ENCODE data around the gene LIFR.
"Not testable (repeated sequence)": the region's sequence is repeated elsewhere in the genome, so short reads cannot be mapped to it uniquely, and the experiment has no call there.

LIFR gene

DNA sequence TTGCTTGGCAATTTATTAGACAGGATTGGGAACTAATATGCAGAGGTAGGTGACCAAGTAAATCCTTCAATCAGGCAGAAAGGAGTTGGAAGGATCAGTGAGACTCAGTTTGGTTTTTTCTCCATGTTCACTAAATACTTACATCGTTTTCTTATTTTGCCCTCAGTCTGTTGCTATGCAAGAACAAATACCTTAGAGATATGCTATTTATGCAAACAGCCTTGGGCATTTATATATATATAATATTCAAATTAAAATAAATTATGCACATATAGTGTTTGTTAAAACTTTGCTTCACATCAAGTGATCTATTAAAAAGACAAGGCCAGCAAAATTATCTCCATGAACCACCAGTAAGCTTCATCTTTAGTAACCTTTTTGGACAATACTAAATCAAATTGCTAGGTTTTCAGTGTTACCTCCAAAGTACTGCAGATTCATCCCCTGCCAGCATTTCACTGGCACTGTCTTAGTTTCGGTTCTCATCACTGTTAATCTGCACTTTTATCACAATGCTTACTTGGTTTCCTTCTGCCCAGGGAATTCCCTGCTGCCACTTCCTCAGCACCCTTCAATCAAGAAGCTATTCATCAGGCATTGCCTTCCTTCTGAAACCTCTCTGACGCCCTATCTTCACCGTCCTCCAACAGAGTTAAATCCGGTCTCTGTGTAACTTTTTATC, 26.0 kb upstream of the LIFR start:
- DNase-seq = no peak

DNA sequence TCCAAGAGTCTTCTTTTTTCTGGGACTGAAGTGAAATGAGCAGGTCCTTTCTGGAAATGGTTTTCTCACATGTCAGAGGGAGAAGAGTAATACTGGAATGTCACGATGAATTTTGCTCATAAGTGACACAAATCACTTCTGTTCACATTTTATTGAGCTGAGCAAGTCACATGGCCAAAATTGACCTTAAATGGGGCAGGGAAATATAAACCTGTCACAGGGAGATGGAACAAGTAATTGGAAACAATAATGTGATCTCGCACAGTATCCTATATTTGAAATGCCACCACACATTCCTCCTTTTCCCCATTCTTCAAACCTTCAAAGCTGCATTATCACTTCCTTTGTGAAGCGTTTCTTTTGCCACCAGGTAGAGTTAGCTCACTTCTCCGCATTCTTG, 25.2 kb upstream of the LIFR start:
- no peak for DNase-seq

DNA sequence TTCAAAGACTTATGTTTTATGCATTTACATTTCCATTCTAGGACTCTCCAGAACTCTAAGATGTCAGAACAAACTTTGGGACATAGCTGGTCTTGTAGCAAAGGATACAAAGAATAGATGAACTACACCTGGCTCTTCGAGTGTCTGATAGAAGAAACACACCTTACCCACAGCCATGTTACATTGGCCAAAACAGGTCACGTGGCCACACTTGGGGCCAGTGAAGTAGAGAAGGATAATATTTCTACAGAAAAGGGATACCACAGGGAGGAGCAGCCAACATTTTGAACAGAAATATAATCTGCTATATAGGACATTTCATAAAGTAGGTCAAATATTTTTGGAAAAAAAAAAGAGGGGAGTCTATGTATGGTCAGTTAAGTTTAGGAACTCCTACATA, 22.7 kb upstream of the LIFR start:
- DNase-seq = no peak

DNA sequence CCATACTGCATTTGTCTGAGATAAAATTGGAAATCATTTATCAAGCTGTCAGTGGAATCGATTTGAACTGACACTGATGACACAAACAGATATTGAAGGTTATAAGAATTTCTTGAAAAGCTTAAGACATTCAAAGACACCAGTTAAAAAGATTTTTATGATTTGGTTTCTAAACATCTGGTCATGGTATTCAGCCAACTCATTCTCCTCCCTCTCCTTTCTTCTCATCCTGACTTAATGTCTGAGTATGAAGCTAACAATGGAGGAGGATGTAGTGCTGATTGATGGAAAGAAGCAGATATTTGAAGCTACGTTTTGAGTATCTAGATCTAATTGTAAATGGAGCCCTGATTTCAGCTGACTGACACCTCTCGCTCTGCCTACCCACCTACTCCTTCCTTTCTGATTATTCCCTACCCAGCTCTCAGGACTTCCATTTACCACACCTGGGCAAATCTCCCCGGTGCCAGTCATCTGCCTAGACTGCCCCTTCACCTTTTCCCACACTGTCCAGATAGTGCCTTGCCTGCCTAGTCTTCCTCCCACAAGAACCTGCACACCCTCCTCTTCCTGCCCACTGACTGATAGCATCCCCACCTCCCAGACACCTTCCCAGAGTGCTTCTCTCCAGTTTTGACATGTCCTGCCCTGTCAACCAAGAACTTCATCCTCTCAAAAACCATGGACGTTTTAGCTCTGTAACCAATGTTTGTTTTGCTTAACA, 20.7 kb upstream of the LIFR start:
- DNase-seq = no peak

DNA sequence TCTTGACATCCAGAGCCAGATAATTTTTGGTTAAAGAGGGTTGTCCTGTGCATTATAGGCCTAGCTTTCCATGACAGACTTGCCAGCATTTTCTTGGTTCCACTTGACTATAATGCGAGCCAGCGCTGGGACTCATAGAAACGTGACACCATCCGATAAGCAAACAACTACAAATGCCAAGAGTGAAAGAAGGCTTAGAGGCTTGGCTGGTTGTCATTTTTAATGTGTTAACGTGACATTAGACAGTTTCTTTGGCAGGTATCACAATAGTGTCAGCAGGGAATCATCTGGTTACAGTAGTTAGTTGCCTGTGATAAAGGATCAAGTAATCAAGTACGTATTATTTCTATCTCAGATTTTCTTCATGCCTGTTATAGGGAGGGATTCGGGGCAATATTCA, 20.0 kb upstream of the LIFR start:
- no peak for DNase-seq

DNA sequence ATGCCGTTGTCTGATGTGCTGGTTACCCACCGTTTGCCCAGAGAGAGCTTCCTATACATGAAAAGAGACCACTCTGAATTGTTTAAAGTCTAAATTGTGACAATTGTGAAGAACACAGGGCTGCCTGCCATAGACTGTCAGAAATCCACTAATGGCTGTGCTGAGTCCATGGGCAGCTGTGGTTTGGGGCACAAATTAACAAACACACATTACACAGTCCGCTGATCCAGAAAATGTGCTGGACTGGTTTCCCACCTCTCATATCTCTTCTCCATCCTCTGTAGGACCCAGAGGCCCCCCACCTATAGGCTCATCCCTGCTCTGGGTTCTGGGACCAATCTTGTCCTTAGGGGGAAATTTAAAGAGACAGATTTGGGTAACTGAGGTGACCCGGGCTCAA, 19.0 kb upstream of the LIFR start:
- DNase-seq = no peak

DNA sequence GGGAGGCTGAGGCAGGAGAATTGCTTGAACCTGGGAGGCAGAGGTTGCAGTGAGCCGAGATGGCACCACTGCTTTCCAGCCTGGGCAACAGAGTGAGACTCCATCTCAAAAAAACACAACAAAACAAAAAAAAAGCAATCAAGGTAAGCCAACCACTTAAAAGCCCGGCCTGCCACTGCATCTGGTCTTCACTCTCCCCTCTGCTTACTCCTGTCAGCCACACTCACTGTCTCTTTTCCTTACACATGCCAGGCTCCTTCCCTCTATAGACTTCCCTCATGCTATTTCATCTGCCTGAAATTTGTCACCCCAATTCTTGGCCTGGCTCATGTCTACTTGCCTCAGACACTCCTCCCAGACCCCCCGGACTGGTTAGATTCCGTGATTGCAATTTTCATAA, 17.6 kb upstream of the LIFR start:
- no peak for DNase-seq

DNA sequence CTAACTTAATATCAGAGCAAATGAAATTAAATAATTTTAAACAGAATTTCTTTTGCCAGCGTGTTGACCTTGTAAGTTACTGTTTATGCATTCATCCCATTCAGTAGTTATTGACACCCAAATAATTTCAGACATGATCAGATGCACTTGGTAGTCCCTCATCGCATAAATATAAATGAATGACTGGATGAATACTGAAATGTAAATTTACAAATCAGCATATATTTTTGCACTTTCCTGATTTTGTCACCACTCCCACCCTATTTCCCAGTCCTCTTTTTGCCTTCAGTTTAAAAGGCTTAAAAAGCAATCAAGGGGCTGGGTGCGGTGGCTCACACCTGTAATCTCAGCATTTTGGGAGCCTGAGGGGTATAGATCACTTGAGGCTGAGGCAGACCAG, 17.1 kb upstream of the LIFR start:
- no peak for DNase-seq

DNA sequence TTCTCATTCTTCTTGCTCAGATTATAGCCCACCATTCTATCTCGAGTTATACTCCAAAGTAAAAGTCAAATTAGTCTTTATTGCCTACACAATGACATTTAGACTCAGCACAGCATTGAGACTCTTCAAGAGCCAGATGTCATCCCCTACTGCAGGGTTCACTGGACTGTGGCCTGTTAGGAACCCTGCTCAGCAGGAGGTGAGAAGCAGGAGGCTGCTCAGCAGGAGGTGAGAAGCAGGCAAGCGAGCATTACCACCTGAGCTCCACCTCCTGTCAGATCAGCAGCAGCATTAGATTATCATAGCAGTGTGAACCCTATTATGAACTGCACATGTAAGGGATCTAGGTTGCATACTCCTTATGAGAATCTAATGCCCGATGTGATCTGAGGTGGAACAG, 12.7 kb upstream of the LIFR start:
- DNase-seq = no peak

DNA sequence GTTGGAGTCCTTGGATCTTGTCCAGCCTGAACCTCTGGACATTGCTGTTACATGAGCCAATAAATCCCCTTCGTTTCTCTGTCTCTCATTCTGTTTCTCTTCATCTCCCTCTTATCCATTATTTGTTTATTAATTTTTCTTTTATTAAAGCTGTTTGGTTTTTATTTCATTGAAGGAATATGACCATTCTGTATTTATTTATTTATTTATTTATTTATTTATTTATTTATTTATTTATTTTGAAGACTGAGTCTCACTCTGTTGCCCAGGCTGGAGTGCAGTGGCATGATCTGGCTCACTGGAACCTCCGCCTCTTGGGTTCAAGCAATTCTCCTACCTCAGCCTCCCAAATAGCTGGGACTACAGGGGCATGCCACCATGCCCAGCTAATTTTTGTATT, 10.9 kb upstream of the LIFR start:
- not testable (repeated sequence) for DNase-seq

DNA sequence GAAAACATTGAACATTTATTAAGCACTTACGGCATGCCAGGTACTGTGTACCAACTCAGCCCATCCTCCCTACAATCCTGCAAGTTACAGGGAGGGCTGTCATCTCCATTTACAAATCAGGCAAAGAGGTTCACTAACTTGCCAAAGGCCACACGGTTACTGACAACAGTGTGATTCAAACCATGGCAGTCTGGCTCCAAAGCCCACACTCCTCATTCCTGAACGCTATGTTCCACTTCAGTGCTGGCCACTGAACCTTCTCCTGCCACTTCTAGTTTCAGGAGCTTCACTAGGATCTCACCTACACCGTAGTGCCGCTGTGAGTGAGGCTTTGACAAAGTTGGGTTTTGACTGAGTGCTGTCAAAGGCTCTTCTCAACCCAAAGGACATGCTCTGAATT, 7.2 kb upstream of the LIFR start:
- DNase-seq = no peak

DNA sequence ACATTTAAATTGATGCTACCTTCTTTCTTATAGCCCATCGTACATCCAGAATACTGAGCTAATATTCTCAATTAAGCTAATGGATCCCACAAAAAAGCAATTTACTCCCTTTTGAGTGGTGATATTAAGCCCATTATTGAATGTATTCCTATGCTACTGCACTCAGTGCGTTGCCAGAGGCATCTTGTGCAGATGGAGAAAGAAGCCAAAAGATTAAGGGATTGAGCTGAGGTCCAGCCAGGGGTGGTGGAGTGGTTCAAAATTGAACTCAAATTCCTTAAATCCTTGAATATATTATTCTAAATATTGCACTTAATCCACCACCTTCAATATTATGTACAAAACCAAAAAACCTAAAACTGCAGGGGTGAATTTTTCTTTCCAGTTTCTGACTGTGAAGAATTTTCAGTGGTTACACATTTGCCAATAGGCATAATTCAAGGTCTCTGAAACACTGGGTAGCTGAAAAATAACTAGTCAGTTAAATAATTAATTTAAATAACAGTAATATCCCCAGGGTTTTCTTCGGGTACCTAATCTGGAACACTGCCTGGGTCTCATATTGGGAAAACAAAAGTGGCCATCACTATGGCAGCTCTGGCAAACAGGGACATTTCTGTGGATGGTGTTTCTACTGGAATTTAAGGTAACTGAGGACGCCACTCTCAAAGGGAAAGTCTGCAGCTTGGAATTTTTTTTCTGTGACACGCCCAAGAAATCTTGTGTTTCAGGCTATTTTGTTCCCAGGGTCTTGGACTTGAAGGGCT, 6.2 kb upstream of the LIFR start:
- no peak for DNase-seq

DNA sequence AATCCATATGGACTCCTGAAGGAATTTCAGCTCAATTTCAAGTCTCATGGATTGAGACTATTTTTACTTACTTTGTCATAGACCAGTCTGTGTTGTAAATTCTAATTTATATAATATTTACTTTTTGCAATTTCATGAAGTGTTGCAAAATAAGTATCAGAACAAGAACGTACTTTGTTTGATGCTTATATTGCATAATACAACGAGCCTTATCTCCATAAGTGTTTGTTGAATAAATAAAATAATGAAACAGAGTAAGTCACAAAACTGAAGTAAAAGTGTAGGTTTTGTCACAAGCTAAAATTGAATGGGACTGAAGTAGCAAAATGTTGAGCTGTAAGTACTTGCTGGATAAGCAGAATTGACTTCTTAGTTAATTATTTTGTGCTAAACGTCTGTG, 3.0 kb upstream of the LIFR start:
- no peak for DNase-seq

DNA sequence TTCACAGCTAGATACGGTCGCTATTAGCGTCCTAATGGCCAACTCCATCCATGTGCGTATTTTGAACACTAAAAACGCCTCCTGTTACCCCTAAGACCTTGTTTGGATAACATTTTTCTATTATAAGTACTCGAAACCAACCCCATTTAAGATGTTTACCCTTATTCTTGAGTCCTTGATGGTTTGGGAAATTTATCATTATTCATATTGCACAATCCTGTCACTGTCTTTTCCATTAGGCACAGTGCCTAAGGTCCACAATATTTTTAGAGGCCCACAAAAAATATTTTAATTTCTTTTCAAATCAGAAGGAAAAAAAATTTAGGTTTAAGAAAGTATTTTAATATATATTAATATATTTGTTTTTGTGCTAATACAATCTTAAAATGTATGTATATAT, 1.3 kb upstream of the LIFR start:
- DNase-seq = no peak

DNA sequence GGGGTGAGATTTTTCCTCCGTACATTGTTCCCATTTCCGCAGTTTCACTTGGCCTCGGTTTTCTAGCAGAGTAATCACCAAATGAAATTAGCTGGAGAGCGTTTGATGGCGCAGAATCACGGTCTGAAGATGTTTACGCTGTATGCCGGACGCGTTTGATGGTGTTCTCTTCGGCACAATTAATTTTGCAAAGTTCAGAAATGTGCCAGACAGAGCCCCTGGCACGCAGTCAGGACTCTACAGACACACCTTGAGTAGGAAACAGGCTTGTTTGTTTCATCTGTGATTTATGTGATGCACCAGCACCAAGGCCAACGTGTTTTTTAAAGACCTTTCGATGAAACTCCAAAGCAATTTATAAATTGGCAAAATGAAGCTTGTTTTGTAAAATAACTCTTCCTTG, 863 bp upstream of the LIFR start:
- no peak for DNase-seq

DNA sequence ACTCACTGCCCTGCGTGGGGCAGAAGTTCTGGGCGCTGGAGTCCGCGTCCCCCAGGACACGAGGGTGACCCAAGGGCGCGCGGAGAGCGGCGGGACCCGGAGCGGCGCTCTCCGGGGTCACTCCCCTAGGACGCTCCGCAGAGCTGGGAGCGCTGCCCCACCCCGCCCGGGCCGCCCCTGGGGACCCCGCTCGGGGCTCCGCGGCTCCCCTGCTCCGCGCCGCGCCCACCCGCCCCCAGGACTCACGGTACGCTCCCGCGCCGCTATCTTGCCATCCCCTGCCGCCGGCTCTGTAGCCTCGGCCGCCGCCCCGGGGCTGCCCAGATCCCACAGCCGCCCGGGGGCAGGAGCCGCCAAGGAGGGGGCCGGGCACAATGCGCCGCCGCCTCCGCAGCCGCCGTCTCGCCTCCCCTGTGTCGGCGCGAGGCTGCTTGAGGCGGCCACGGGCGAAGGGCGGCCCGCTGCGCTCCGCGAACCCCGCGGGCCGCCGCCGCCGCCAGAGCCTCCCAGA, 303 bp downstream of the LIFR start:
- DNase-seq = no peak

DNA sequence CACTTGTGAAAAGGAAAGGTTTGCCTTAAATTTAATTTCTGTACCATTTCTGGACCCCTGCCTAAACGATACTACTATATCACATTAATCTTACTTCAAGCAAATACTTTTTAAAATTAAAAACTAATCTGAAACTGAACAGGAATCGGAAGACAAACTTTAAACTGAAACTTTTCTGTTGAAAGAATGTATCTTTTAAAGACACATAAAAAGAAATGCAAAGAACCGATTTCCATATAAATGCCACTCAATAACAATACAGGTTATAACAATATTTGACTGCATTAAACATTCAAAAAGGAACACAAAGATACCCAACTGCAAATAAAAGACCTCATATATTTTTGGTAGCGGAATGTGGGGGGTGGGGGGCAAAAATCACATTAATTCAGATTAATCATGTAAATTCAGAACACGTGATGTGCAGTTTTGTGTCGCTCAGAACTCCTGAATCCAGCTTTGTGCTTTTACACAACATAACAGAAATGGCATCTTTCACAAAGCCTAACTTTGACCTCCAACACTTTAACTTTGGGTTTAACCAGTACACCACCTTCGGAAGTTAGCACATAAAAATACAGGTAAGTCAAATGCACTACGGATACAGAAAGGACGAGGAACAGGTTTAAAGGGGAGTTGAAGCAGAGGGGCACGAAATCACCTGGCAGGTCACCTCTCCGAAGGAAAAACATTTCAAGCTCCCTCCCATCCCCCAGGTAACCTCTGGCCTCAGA, 925 bp downstream of the LIFR start:
- no peak for DNase-seq

DNA sequence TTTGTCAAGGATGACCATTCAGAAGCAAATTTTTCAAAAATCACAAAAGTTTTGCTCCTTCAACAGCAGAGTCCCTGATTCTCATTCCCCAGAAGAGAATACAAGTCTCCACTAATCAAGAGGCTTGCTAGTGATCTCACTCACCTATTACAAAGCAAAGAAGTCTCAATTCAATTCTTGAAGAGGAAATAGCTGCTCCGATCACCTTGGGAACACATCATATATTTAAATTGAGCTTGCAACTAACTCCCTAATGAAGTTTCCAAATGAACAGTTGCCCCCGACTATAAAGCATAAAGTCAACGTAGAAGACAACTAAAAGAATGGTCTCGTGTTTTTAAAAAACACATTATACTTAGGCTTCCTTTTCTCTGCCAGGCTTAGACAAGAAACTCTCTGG, 1.6 kb downstream of the LIFR start:
- DNase-seq = no peak

DNA sequence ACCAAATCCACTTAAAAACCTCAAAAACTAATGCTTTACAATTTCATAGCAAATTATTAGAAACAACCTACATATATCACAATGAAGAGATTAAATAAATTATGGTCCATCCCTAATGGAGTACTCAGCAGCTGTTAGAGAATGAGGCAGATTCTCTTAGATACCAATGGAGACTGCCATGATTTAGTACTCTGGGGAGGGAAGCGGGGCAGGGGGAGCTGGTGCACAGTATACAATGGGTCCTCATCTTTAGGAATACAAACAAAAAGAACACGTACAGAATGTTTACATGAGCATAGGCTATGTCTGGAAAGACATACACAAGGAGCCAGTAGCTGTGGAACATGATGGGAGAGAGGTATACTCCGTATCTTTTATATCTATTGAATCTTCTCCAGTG, 2.0 kb downstream of the LIFR start:
- no peak for DNase-seq

DNA sequence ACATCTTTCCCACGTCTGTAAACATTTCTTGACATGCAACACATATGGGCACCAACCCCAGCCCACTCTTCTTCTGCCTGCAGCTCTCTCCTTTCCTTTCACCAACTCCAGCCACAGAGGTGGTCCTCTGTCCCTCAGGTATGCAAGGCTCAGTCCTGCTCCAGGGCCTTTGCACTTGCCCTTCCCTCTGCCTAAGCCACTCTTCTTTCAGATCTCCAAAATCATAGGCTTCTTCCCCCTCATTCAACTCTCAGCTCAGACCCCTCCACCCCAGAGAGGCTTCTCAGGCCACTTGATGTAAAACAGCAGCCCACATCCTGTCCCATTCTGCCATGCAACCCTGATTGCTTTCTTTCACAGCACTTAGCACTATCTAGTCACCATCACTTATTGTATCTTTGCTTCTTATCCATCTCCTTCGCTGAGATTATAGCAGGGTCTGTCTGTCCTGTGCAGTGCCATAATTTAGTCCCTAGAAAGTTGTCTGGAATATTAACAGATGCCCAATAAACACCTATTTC, 3.4 kb downstream of the LIFR start:
- DNase-seq = no peak

DNA sequence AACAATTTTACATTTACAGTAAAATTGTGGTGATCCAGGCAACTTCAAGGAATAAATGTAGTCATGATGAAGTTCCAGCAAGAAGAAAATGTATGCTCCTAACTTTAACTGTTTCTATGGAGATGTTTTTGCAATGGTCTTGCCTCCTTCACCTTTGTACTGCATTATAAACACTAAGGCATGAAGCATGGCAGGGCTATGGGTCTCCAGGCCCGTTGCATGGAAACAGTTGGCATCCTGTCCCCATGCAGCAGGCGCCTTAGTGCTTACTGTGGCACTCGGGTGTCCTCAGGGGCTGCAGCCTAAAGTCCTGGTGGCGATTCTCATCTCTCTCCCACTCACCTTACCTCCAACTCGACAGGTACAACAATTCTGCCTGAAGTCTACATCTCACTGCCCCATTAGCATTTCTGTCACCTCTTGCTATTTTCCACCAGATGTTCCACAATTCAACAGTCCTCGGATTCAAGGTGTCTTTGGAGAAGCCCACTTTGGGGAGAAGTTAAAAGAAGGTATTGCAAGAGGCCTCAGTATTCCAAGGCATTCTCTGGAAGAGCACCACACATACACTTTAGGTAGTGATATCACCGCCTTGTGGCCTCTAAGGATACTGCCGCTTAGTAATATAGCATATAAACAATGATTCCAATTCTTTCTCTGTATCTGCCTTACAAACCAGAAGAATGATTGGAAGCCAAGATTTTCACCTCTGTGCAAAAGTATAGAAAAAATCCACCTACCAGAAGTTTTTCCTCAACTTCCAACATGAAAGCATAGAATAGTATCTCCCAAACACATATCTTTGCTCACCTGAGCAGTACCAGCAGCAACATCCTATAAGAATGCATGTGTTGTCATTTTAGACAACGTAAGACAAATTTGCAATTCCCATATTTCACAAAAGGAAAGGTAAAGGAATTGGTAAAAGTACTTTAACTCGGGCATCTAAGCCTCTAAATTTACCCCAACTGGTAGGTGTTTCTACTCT, 5.1 kb downstream of the LIFR start:
- DNase-seq = no peak

All from CD4-positive, alpha-beta T cell treated with Interleukin-6 for 4 hours (primary cell).